SU-DHL-6 (cell line): ENCODE results near the gene CREB5.

Experiments used
- EZH2phosphoT487 ChIP-seq: fragments of 200-600 bp; sonication (generic), shearing (Covaris generic); conservative IDR thresholded peaks from 2 replicates; pipeline ENCODE4 v1.6.1; 2018; ENCODE audit warnings: mild to moderate bottlenecking, antibody characterized with exemption, low read length, moderate library complexity, mixed read lengths
- TF ChIP-seq, protein P1 (sequence below): fragments of 200-600 bp; sonication (generic); IDR thresholded peaks from one replicate; pipeline ENCODE4 v1.5.1; 2017; ENCODE audit warnings: antibody characterized with exemption, mild to moderate bottlenecking, low read length, moderate library complexity; ENCODE audit not compliant: insufficient read depth, poor library complexity, severe bottlenecking

DNA sequence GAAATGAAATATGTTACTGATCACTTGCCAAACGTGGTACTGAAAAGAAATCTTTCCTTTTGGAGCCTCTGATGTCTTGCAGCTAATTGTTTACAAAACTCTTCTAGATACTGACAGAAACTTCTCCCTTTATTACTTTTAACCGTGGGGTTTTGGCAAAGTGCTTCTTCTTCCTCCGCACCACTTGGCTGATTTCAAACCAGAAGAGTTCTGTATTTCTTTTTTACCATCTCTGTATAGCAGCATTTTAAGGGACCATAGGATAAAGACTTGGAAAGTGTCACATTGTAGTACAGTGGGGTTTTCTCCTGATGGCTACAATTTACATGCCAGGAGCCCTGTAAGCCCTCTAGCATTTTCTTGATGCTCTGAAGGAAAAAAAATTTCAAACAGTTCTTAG lies 21.9 kb upstream of the CREB5 start:
- TF ChIP-seq, protein P1, sequence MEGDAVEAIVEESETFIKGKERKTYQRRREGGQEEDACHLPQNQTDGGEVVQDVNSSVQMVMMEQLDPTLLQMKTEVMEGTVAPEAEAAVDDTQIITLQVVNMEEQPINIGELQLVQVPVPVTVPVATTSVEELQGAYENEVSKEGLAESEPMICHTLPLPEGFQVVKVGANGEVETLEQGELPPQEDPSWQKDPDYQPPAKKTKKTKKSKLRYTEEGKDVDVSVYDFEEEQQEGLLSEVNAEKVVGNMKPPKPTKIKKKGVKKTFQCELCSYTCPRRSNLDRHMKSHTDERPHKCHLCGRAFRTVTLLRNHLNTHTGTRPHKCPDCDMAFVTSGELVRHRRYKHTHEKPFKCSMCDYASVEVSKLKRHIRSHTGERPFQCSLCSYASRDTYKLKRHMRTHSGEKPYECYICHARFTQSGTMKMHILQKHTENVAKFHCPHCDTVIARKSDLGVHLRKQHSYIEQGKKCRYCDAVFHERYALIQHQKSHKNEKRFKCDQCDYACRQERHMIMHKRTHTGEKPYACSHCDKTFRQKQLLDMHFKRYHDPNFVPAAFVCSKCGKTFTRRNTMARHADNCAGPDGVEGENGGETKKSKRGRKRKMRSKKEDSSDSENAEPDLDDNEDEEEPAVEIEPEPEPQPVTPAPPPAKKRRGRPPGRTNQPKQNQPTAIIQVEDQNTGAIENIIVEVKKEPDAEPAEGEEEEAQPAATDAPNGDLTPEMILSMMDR, result no peak
- TF ChIP-seq EZH2phosphoT487, result no peak
